ENCODE measurements around the gene DCBLD1.
A peak's percentile ranks its signal among the peaks of the same experiment; 100 is the strongest.

DCBLD1 gene

DNA sequence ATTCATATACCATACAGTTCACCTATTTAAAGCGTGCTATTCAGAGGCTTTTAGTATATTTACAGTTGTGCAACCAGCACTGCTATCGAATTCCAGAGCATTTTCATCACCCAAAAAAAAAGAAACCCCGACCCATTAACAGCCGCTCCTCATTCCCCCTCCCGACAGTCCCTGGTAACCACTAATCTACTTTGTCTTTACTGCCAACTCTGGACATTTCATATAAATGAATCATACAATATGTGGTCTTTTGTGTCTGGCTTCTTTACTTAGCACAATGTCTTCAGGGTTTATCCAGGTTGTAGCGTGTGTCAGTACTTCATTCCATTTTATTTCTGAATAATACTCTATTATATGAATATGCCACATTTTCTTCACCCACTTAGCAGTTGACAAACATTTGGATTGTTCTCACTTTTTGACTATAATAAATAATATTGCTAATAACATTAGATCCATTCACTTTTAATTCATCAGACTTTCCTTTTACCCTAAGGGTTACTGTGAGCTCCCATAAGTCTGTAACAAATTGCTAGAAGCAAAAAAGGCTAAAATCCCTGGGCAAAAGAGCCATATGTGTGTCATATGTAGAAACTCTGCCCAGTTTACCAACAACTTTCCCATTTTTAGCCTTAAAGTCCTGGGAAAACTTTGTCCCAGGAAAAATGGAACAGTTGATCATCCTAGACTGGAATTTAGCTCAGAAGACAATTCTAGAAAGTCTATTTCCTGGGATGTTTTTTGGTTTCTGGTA lies 33.6 kb upstream of the DCBLD1 start:
- TF ChIP-seq, protein P1, sequence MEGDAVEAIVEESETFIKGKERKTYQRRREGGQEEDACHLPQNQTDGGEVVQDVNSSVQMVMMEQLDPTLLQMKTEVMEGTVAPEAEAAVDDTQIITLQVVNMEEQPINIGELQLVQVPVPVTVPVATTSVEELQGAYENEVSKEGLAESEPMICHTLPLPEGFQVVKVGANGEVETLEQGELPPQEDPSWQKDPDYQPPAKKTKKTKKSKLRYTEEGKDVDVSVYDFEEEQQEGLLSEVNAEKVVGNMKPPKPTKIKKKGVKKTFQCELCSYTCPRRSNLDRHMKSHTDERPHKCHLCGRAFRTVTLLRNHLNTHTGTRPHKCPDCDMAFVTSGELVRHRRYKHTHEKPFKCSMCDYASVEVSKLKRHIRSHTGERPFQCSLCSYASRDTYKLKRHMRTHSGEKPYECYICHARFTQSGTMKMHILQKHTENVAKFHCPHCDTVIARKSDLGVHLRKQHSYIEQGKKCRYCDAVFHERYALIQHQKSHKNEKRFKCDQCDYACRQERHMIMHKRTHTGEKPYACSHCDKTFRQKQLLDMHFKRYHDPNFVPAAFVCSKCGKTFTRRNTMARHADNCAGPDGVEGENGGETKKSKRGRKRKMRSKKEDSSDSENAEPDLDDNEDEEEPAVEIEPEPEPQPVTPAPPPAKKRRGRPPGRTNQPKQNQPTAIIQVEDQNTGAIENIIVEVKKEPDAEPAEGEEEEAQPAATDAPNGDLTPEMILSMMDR (IDR thresholded peaks at IDR 0.05), result no peak
- TF ChIP-seq ZFX (IDR thresholded peaks at IDR 0.05; ENCODE audit: borderline replicate concordance), result no peak
- no peak overlapping the region for H3K27ac ChIP-seq

DNA sequence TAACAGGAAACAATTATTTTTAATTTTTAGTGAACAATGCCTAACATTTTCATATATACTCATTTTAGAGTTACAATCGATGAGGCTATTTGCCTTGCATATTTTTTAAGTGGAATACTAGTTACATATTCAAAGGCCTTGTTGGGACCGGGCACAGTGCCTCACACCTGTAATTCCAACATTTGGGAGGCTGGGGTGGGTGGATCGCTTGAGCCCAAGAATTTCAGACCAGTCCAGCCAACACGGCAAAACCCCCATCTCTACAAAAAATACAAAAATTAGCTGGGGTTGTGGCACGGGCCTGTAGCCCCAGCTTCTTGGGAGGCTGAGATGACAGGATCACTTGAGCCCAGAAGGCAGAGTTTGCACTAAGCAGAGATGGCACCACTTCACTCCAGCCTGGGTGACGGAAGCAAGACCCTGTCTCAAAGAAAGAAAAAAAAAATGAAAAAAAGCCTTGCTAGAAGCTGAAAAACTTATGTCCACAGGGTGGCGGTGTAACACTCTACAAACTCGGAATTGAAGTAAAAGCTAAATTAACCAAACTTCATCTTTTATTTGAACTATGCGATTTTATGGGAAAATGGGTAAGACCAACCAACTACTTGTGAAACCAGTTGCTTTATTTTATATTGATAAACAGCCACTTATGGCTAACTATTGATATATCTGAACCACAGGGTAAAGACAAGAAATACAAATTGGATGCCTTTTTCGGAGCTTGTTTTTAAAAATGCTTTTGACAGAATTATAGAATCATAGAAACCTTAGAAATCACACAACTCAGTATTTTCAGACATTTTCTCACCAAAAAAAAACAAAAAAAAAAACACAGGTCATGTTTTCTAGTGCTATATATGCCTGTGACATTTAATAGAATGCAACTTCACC lies 32.7 kb upstream of the DCBLD1 start:
- TF ChIP-seq, protein P1 (IDR thresholded peaks at IDR 0.05), result peak; percentile 82
- TF ChIP-seq ZFX (IDR thresholded peaks at IDR 0.05; ENCODE audit: borderline replicate concordance), result no peak
- H3K27ac ChIP-seq, result no peak overlapping the region

DNA sequence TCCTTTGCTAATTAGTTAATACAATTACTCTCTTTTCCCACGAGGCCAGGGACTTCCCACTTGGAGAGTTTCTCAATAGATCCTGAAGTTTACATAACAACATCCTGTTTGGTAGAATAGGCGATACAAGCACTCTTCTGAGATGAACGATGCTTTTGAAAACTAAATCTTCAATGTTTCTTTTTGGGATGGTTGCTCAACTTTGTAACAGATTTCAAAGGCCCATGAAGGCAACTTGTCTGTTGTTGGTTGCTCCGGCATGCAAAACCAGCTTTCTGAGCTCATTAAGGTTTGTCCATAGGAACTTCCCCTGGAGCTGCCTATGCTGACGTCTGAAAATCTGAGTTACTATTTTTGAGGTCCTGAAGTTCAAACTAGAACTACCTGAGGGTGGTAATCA lies 30.8 kb upstream of the DCBLD1 start:
- no peak overlapping the region for H3K27ac ChIP-seq

DNA sequence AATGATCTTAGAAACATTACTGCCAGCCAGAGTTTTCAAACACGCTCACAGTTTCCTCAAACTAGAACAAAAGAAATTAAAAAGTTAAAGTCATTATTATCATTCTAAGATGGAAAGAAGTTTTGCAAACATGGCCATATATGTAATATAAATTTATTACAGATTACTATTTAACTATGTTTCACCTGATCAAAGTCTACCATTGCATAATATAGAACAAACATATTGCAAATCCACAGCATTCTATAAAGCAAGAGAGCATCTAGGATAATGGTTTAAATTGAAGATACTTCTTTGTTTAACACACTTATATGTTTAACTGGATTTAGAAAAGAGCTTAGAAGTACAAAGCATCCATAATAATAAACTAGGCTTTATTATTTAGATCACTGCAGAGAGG lies 26.2 kb upstream of the DCBLD1 start:
- TF ChIP-seq, protein P1 (IDR thresholded peaks at IDR 0.05), result no peak
- no peak for TF ChIP-seq ZFX (IDR thresholded peaks at IDR 0.05; ENCODE audit: borderline replicate concordance)
- H3K27ac ChIP-seq, result no peak overlapping the region

More for the DNA sequence above, 30.8 kb upstream of the DCBLD1 start:
- TF ChIP-seq, protein P1 (IDR thresholded peaks at IDR 0.05), result no peak
- TF ChIP-seq ZFX (IDR thresholded peaks at IDR 0.05; ENCODE audit: borderline replicate concordance), result no peak

DNA sequence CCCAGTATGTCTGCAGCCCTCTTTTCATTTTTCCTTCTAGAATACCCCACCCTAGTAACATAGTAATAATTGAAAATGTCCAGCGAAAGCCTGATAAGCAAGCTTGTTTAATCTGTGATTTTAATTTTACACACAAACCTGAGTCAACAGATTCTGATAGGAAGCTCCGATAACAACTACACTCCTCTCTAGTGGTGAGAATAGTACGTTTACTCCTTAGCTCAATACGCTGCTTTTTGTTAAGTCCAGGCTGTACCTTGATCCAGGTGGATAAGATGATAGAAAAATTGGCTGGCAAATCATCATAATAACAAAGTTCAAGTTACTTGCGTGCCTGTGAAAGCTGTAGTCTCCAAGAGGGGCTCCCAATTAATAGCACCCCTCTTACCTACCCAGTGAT lies 25.5 kb upstream of the DCBLD1 start:
- TF ChIP-seq, protein P1 (IDR thresholded peaks at IDR 0.05), result no peak
- TF ChIP-seq ZFX (IDR thresholded peaks at IDR 0.05; ENCODE audit: borderline replicate concordance), result no peak
- H3K27ac ChIP-seq, result no peak overlapping the region

DNA sequence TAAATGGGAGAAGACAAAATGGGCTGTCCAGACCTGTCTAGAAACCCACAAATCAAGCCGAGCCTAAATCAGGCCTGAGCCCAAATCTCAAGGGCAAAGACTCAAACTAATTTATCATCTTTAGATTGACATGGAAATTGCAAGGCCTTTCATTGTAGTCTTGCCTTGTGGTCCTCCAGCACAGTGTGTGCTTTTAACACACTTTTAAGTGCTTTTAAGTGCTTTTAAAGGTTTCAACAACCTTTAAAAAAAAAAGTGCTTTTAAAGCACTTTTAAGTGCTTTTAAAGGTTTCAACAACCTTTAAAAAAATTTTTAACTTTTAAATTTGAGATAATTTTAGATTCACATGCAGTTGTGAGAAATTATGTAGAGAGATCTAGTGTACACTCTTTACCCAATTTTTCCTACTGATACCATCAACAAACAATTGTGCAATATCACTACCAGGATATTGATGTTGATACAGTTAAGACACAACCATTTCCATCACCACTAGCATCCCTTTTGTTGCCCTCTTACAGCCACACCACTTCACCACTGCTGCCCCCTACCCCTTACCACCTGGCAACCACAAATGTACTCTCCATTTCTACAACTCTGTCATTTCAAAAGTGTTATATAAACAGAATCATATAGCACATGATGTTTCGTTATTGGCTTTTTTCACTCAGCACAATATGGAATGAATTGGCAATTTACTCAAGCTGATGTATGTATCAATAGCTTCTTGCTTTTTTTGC lies 23.1 kb upstream of the DCBLD1 start:
- H3K27ac ChIP-seq, result no peak overlapping the region
- TF ChIP-seq, protein P1 (IDR thresholded peaks at IDR 0.05), result no peak
- TF ChIP-seq ZFX (IDR thresholded peaks at IDR 0.05; ENCODE audit: borderline replicate concordance), result no peak
